GM21576 (cell line): ENCODE results near the gene TAF1C.

Experiments used
- ATAC-seq: cut with Tn5 transposase; IDR thresholded peaks from one replicate; pipeline ENCODE4 v1.9.1; 2021; ENCODE audit warnings: mild to moderate bottlenecking, moderate library complexity; ENCODE audit not compliant: unreplicated experiment

The TAF1C gene

GRCh38 chr16:84132527-84133285 is 54.2 kb downstream of the TAF1C start:
- no peak for ATAC-seq

- ATAC-seq: no peak
Observed at GRCh38 chr16:84131117-84131516, 55.7 kb downstream of the TAF1C start.
